HG02870 (cell line): ENCODE results near the gene MSH4.
"Not testable (repeated sequence)": the region's sequence is repeated elsewhere in the genome, so short reads cannot be mapped to it uniquely, and the experiment has no call there.

ENCODE experiments used
- ATAC-seq: cut with Tn5 transposase; IDR thresholded peaks from one replicate; pipeline ENCODE4 v1.9.1; 2021; ENCODE audit warnings: mild to moderate bottlenecking, moderate library complexity; ENCODE audit not compliant: unreplicated experiment

Gene MSH4

GRCh38 chr1:75796376-75797272, at the start of gene MSH4:
TSS of gene MSH4 (plus strand) at chr1:75796882. CDS start at chr1:75796986, 104 bp downstream.
- ATAC-seq = no peak

GRCh38 chr1:75757210-75757609, 39.5 kb upstream of the MSH4 start:
- ATAC-seq = not testable (repeated sequence)

GRCh38 chr1:75758543-75758942, 38.1 kb upstream of the MSH4 start:
- not testable (repeated sequence) for ATAC-seq

GRCh38 chr1:75764057-75764655, 32.5 kb upstream of the MSH4 start:
- ATAC-seq = no peak

- no peak for ATAC-seq
These were observed 30.9 kb upstream of the MSH4 start for GRCh38 chr1:75765697-75766355.

GRCh38 chr1:75768016-75768415, 28.7 kb upstream of the MSH4 start:
- no peak for ATAC-seq

- no peak for ATAC-seq
These were observed 25.9 kb upstream of the MSH4 start for GRCh38 chr1:75770761-75771160.

- ATAC-seq = no peak
These were observed 24.7 kb upstream of the MSH4 start for GRCh38 chr1:75771978-75772377.

- not testable (repeated sequence) for ATAC-seq
These were observed 18.9 kb upstream of the MSH4 start for GRCh38 chr1:75777812-75778211.

- ATAC-seq = not testable (repeated sequence)
These were observed 18.0 kb upstream of the MSH4 start for GRCh38 chr1:75778694-75779093.

GRCh38 chr1:75780183-75780582, 16.5 kb upstream of the MSH4 start:
- ATAC-seq = not testable (repeated sequence)

GRCh38 chr1:75783920-75784319, 12.8 kb upstream of the MSH4 start:
- ATAC-seq = not testable (repeated sequence)

- ATAC-seq = peak; percentile 17
These were observed 11.2 kb upstream of the MSH4 start for GRCh38 chr1:75785320-75785982.

GRCh38 chr1:75785983-75786853, 10.5 kb upstream of the MSH4 start, which contains the start of gene RABGGTB:
TSS of gene RABGGTB (plus strand) at chr1:75786256. CDS start at chr1:75786272, 16 bp downstream.
- peak; percentile 56 for ATAC-seq

- ATAC-seq = no peak
These were observed 9.7 kb upstream of the MSH4 start for GRCh38 chr1:75786901-75787493.

GRCh38 chr1:75787524-75787923, 9.2 kb upstream of the MSH4 start:
- ATAC-seq = no peak

- no peak for ATAC-seq
These were observed 6.7 kb upstream of the MSH4 start for GRCh38 chr1:75789988-75790387.

GRCh38 chr1:75791022-75791421, 5.7 kb upstream of the MSH4 start:
- no peak for ATAC-seq

GRCh38 chr1:75792091-75792490, 4.6 kb upstream of the MSH4 start:
- no peak for ATAC-seq

GRCh38 chr1:75794382-75794781, 2.3 kb upstream of the MSH4 start:
- ATAC-seq = no peak
